Measurements from ENCODE around the gene CLMP. TPM values are rescaled to one million over a fixed set of nuclear protein-coding genes. Genes with fewer than 3 reads are reported as not detected.
"Not testable (repeated sequence)": the region's sequence is repeated elsewhere in the genome, so short reads cannot be mapped to it uniquely, and the experiment has no call there.

The CLMP gene
- total RNA-seq, 3 donors from 2014 or later (not counting 1 experiment from before 2014, with no cell fraction given), result 0.07 to 0.45 TPM; not detected in 1

GRCh38 chr11:123152951-123153350 lies 42.1 kb downstream of the CLMP start:
- H3K27ac ChIP-seq (ENCODE audit: low read length), result no peak overlapping the region
- peaks cover 3% of the 10 kb centered on the region for H3K9me3 ChIP-seq (ENCODE audit: control insufficient read depth, insufficient read depth, low read length)
- H3K27me3 ChIP-seq (ENCODE audit: control insufficient read depth, insufficient read depth, low read length), result no peaks in the 10 kb centered on the region
- no peak overlapping the region for H3K4me3 Mint-ChIP-seq
- peaks cover 0 to 8% of the 10 kb centered on the region in 2 donors for H3K27me3 Mint-ChIP-seq (ENCODE audit: low read depth in 2 of 2)
- TF ChIP-seq CTCF (IDR thresholded peaks at IDR 0.05), result no peak
- intact Hi-C loops (cut with micrococcal nuclease), result no loop called here
- DNase-seq (no peak), ATAC-seq (no peak)
- H3K27ac Mint-ChIP-seq, result no peak overlapping the region
- no peaks in the 10 kb centered on the region for H3K36me3 ChIP-seq (ENCODE audit: control insufficient read depth, insufficient read depth, low read length)
- no peaks in the 10 kb centered on the region for H3K36me3 Mint-ChIP-seq
- H3K4me1 Mint-ChIP-seq, result peaks cover 0 to 5% of the 10 kb centered on the region in 2 donors
- 69% methylated on average over 9 of the region's 9 CpGs for WGBS (ENCODE audit: insufficient coverage)
- no peak overlapping the region for H3K4me3 ChIP-seq (ENCODE audit: low read length)
- no peaks in the 10 kb centered on the region for H3K9me3 Mint-ChIP-seq
- H3K4me1 ChIP-seq (ENCODE audit: control insufficient read depth, insufficient read depth, low read length), result no peaks in the 10 kb centered on the region

- H3K36me3 ChIP-seq (ENCODE audit: control insufficient read depth, insufficient read depth, low read length); H3K4me1 ChIP-seq (ENCODE audit: control insufficient read depth, insufficient read depth, low read length); H3K4me3 Mint-ChIP-seq; H3K27ac Mint-ChIP-seq; H3K4me3 ChIP-seq (ENCODE audit: low read length); ATAC-seq; H3K9me3 ChIP-seq (ENCODE audit: control insufficient read depth, insufficient read depth, low read length); intact Hi-C loops (cut with micrococcal nuclease); H3K36me3 Mint-ChIP-seq; H3K9me3 Mint-ChIP-seq; H3K27me3 Mint-ChIP-seq (ENCODE audit: low read depth in 2 of 2); H3K27me3 ChIP-seq (ENCODE audit: control insufficient read depth, insufficient read depth, low read length); DNase-seq; H3K4me1 Mint-ChIP-seq; H3K27ac ChIP-seq (ENCODE audit: low read length): not testable (repeated sequence)
- WGBS (ENCODE audit: insufficient coverage), result 92% methylated on average over 2 of the region's 5 CpGs
Observed at GRCh38 chr11:123152346-123152745, 42.7 kb downstream of the CLMP start.

GRCh38 chr11:123151796-123152195 lies 43.3 kb downstream of the CLMP start:
- peaks cover 0 to 5% of the 10 kb centered on the region in 2 donors for H3K4me1 Mint-ChIP-seq
- intact Hi-C loops (cut with micrococcal nuclease), result no loop called here
- Histone ChIP-seq H3K27me3 (ENCODE audit: control insufficient read depth, insufficient read depth, low read length) (no peaks in the 10 kb centered on the region), H3K36me3 (ENCODE audit: control insufficient read depth, insufficient read depth, low read length) (no peaks in the 10 kb centered on the region), H3K4me3 (ENCODE audit: low read length) (no peak overlapping the region), H3K27ac (ENCODE audit: low read length) (no peak overlapping the region), H3K4me1 (ENCODE audit: control insufficient read depth, insufficient read depth, low read length) (no peaks in the 10 kb centered on the region), H3K9me3 (ENCODE audit: control insufficient read depth, insufficient read depth, low read length) (peaks cover 3% of the 10 kb centered on the region)
- TF ChIP-seq CTCF (IDR thresholded peaks at IDR 0.05), result no peak
- no peaks in the 10 kb centered on the region for H3K9me3 Mint-ChIP-seq
- no peak for ATAC-seq
- H3K27ac Mint-ChIP-seq, result no peak overlapping the region
- H3K27me3 Mint-ChIP-seq (ENCODE audit: low read depth in 2 of 2), result peaks cover 0 to 8% of the 10 kb centered on the region in 2 donors
- DNase-seq, result no peak
- H3K36me3 Mint-ChIP-seq, result no peaks in the 10 kb centered on the region
- 78% methylated on average over 1 of the region's 2 CpGs for whole genome bisulfite sequencing (ENCODE audit: insufficient coverage)
- H3K4me3 Mint-ChIP-seq, result no peak overlapping the region

GRCh38 chr11:123151366-123151765 lies 43.7 kb downstream of the CLMP start:
- Mint-ChIP-seq H3K27ac (no peak overlapping the region), H3K36me3 (no peaks in the 10 kb centered on the region), H3K4me1 (peaks cover 0 to 5% of the 10 kb centered on the region in 2 donors), H3K27me3 (ENCODE audit: low read depth in 2 of 2) (peaks cover 0 to 8% of the 10 kb centered on the region in 2 donors), H3K4me3 (no peak overlapping the region), H3K9me3 (no peaks in the 10 kb centered on the region)
- no peak overlapping the region for H3K4me3 ChIP-seq (ENCODE audit: low read length)
- intact Hi-C loops (cut with micrococcal nuclease), result no loop called here
- ATAC-seq (no peak), DNase-seq (no peak)
- H3K27me3 ChIP-seq (ENCODE audit: control insufficient read depth, insufficient read depth, low read length), result no peaks in the 10 kb centered on the region
- no peak for TF ChIP-seq CTCF (IDR thresholded peaks at IDR 0.05)
- H3K36me3 ChIP-seq (ENCODE audit: control insufficient read depth, insufficient read depth, low read length), result no peaks in the 10 kb centered on the region
- H3K27ac ChIP-seq (ENCODE audit: low read length), result no peak overlapping the region
- H3K4me1 ChIP-seq (ENCODE audit: control insufficient read depth, insufficient read depth, low read length), result no peaks in the 10 kb centered on the region
- peaks cover 3% of the 10 kb centered on the region for H3K9me3 ChIP-seq (ENCODE audit: control insufficient read depth, insufficient read depth, low read length)
- WGBS (ENCODE audit: insufficient coverage), result 93% methylated on average over 2 of the region's 3 CpGs

Measured in natural killer cell (primary cell).